ENCODE measurements around the gene VDR.

- TF ChIP-seq CTCF (optimal IDR thresholded peaks at IDR 0.05 in 1 of 3, IDR thresholded peaks at IDR 0.05 in 1 of 3, conservative IDR thresholded peaks at IDR 0.05 in 1 of 3; ENCODE audit: extremely low read depth in 1 of 3, insufficient read depth in 2 of 3, low read length in 3 of 3) (no peak), EZH2 (IDR thresholded peaks at IDR 0.05; ENCODE audit: low read length) (no peak)
Observed at GRCh38 chr12:47854531-47854930, 50.3 kb downstream of the VDR start.
